Gastrocnemius medialis (tissue), 4 donors: Measurements from ENCODE around the gene TANC1. TPM values are rescaled to one million over a fixed set of nuclear protein-coding genes. Genes with fewer than 3 reads are reported as not detected.

ENCODE experiments used
- ATAC-seq, 2 donors: fragments of 150-250 bp; one replicate each; pipeline ENCODE4 v1.9.1; 2016
- DNase-seq, 2 donors: peaks; one replicate each; pipeline ENCODE4 v3.0.0-alpha.2; 2019
- H3K27ac ChIP-seq, 4 donors: fragments of 200-600 bp; sonication (generic); 1 replicate in 1 of 4; 2 replicates in 3 of 4; pipeline ENCODE4 v1.5.1; 2016 to 2018; ENCODE audit warnings: mild to moderate bottlenecking in 2 of 4, moderate library complexity in 1 of 4
- H3K27me3 ChIP-seq, 3 donors: fragments of 200-600 bp; sonication (generic) in 2 of 3; 1 replicate in 1 of 3; 2 replicates in 2 of 3; pipeline versions ENCODE4 v1.5.1 to v1.6.0; 2016 to 2019; ENCODE audit warnings: mild to moderate bottlenecking in 1 of 3, moderate library complexity in 1 of 3
- H3K36me3 ChIP-seq, 2 donors: fragments of 200-600 bp; sonication (generic) in 1 of 2; one replicate each; pipeline ENCODE4 v1.5.1; 2017 to 2018
- H3K4me1 ChIP-seq, 2 donors: fragments of 200-600 bp; sonication (generic) in 1 of 2; one replicate each; pipeline ENCODE4 v1.5.1; 2016 to 2017; ENCODE audit warnings: mild to moderate bottlenecking in 2 of 2
- H3K4me3 ChIP-seq, 4 donors: fragments of 200-600 bp; sonication (generic) in 3 of 4; 1 replicate in 1 of 4; 2 replicates in 3 of 4; pipeline ENCODE4 v1.5.1; 2016 to 2019; ENCODE audit warnings: mild to moderate bottlenecking in 2 of 4
- H3K9me3 ChIP-seq, 3 donors: fragments of 200-600 bp; sonication (generic) in 2 of 3; 1 replicate in 1 of 3; 2 replicates in 2 of 3; pipeline ENCODE4 v1.5.1; 2016 to 2019
- POLR2A ChIP-seq, 2 donors: fragments of 450-650 bp; IDR thresholded peaks; one replicate each; pipeline ENCODE4 v1.6.1; 2017; ENCODE audit warnings: antibody characterized with exemption in 2 of 2, mild to moderate bottlenecking in 2 of 2, moderate library complexity in 2 of 2
- in situ Hi-C, 4 donors: fragments of 200-750 bp; cut with MboI; loops; one replicate each; pipeline versions ENCODE4 v1.15.0 to v1.8.0; 2017; ENCODE audit warnings: low sequenced_read_pairs in 4 of 4
- intact Hi-C: fragments of 100-400 bp; cut with DNase I; formaldehyde crosslinking; loops from one replicate; pipeline ENCODE4 v1.15.1; 2023; ENCODE audit warnings: low total_unique reads
- total RNA-seq, 4 donors: library from RNA; depleted of rRNA; stranded (reverse); fragments of >200 nt; gene quantifications; one replicate each; pipeline versions ENCODE4 v1.1.0 to v1.2.3, GENCODE V29; 2016
- TF ChIP-seq, protein P1 (sequence below), 5 experiments: fragments of 450-650 bp in 3 of 5; fragments of 200-600 bp in 2 of 5; sonication (generic) in 2 of 5; IDR thresholded peaks in 4 of 5; conservative IDR thresholded peaks in 1 of 5; 1 replicate in 4 of 5; 2 replicates in 1 of 5; pipeline ENCODE4 v1.5.1; 2016 to 2019; ENCODE audit warnings: antibody characterized with exemption in 5 of 5, mild to moderate bottlenecking in 3 of 5, moderate library complexity in 3 of 5

The TANC1 gene
- total RNA-seq, 4 donors from 2014 or later, result 5.1 to 9.9 (median 5.4) TPM

DNA sequence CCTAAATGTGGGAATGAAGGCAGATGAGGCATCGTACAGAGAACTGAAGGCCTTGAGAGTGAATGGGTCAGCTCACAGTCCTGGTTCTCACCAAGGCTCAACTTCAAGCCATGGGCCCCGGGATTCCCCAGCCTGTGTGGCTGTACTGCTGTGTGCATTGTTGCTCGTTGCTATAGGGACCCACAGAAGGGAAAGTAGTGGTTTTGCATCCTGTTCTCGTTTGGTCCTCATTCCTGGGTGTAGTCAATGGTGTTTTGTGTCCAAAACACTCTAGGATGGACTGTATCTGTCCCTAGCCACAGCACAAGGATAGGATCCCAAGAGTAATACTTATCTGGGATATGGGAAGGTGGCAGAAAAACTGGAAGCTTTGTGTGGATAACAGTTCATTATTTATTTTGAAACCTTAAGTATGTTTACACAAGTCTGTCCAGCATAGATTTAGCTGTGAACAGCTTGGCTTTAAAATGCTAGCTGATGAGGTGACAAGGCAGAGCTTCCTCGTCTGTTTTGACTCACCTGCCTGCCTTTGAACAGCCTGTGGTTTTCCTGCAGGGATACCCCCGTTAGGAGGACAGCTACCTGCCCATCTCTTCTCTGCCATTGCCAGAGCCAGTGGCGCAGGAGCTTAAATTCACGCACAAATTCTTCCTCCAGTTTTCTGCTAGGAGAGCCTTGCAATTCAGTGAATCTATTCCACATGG lies 233.1 kb downstream of the TANC1 start:
- no peaks in the 10 kb centered on the region for H3K9me3 ChIP-seq
- H3K4me1 ChIP-seq, result peaks cover 0 to under 1% of the 10 kb centered on the region in 2 donors
- no peaks in the 10 kb centered on the region for H3K36me3 ChIP-seq
- intact Hi-C loops (no loop called here), in situ Hi-C loops (no loop called here)
- ATAC-seq (no peak), DNase-seq (no peak)
- H3K4me3 ChIP-seq, result no peak overlapping the region
- no peak for TF ChIP-seq POLR2A (IDR thresholded peaks at IDR 0.05)
- TF ChIP-seq, protein P1, sequence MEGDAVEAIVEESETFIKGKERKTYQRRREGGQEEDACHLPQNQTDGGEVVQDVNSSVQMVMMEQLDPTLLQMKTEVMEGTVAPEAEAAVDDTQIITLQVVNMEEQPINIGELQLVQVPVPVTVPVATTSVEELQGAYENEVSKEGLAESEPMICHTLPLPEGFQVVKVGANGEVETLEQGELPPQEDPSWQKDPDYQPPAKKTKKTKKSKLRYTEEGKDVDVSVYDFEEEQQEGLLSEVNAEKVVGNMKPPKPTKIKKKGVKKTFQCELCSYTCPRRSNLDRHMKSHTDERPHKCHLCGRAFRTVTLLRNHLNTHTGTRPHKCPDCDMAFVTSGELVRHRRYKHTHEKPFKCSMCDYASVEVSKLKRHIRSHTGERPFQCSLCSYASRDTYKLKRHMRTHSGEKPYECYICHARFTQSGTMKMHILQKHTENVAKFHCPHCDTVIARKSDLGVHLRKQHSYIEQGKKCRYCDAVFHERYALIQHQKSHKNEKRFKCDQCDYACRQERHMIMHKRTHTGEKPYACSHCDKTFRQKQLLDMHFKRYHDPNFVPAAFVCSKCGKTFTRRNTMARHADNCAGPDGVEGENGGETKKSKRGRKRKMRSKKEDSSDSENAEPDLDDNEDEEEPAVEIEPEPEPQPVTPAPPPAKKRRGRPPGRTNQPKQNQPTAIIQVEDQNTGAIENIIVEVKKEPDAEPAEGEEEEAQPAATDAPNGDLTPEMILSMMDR (IDR thresholded peaks at IDR 0.05 in 4 of 5, conservative IDR thresholded peaks at IDR 0.05 in 1 of 5), result no peak
- no peak overlapping the region for H3K27ac ChIP-seq
- no peaks in the 10 kb centered on the region for H3K27me3 ChIP-seq

GRCh38 chr2:159202568-159203071 lies 234.2 kb downstream of the TANC1 start:
- DNase-seq, result no peak
- in situ Hi-C loops, result no loop called here
- peak; percentile 42 to 43 for ATAC-seq
- intact Hi-C loops, result no loop called here
- H3K27ac ChIP-seq, result no peak overlapping the region
- no peaks in the 10 kb centered on the region for H3K27me3 ChIP-seq
- no peaks in the 10 kb centered on the region for H3K9me3 ChIP-seq
- no peak for TF ChIP-seq POLR2A (IDR thresholded peaks at IDR 0.05)
- TF ChIP-seq, protein P1 (IDR thresholded peaks at IDR 0.05 in 4 of 5, conservative IDR thresholded peaks at IDR 0.05 in 1 of 5), result no peak
- no peaks in the 10 kb centered on the region for H3K36me3 ChIP-seq
- H3K4me3 ChIP-seq, result no peak overlapping the region
- peaks cover 0 to 4% of the 10 kb centered on the region in 2 donors for H3K4me1 ChIP-seq

GRCh38 chr2:159204381-159205144 lies 236.1 kb downstream of the TANC1 start:
- intact Hi-C loops, result no loop called here
- DNase-seq (no peak), ATAC-seq (no peak)
- Histone ChIP-seq H3K9me3 (no peaks in the 10 kb centered on the region), H3K36me3 (no peaks in the 10 kb centered on the region), H3K27me3 (no peaks in the 10 kb centered on the region), H3K4me1 (peaks cover 0 to 4% of the 10 kb centered on the region in 2 donors), H3K4me3 (no peak overlapping the region), H3K27ac (no peak overlapping the region)
- in situ Hi-C loops, result no loop called here
- TF ChIP-seq POLR2A (IDR thresholded peaks at IDR 0.05), result no peak
- TF ChIP-seq, protein P1 (IDR thresholded peaks at IDR 0.05 in 4 of 5, conservative IDR thresholded peaks at IDR 0.05 in 1 of 5), result no peak

GRCh38 chr2:159206736-159207380 lies 238.4 kb downstream of the TANC1 start:
- intact Hi-C loops, result no loop called here
- in situ Hi-C loops, result no loop called here
- Histone ChIP-seq H3K4me3 (no peak overlapping the region), H3K27me3 (no peaks in the 10 kb centered on the region), H3K27ac (no peak overlapping the region), H3K4me1 (peaks cover 0 to 4% of the 10 kb centered on the region in 2 donors), H3K36me3 (no peaks in the 10 kb centered on the region), H3K9me3 (no peaks in the 10 kb centered on the region)
- DNase-seq (no peak), ATAC-seq (peak; percentile 67 to 80)
- no peak for TF ChIP-seq POLR2A (IDR thresholded peaks at IDR 0.05)
- TF ChIP-seq, protein P1 (IDR thresholded peaks at IDR 0.05 in 4 of 5, conservative IDR thresholded peaks at IDR 0.05 in 1 of 5), result no peak
